Tibial artery (tissue), 4 donors: Measurements from ENCODE around the gene EIF4E3.

ENCODE experiments used
- DNase-seq, 2 donors: peaks; one replicate each; pipeline ENCODE4 v3.0.0-alpha.2; 2019
- H3K27ac ChIP-seq, 2 donors: fragments of 200-600 bp; sonication (generic) in 1 of 2; 1 replicate in 1 of 2; 2 replicates in 1 of 2; pipeline ENCODE4 v1.5.1; 2018 to 2019; ENCODE audit warnings: mild to moderate bottlenecking in 1 of 2
- H3K27me3 ChIP-seq, 2 donors: fragments of 200-600 bp; sonication (generic) in 1 of 2; one replicate each; pipeline versions ENCODE4 v1.5.1 to v1.6.0; 2016 to 2019
- H3K36me3 ChIP-seq, 3 donors: fragments of 200-600 bp; sonication (generic) in 2 of 3; one replicate each; pipeline ENCODE4 v1.5.1; 2016 to 2019; ENCODE audit warnings: mild to moderate bottlenecking in 2 of 3
- H3K4me1 ChIP-seq, 4 donors: fragments of 200-600 bp; sonication (generic) in 2 of 4; 1 replicate in 3 of 4; 2 replicates in 1 of 4; pipeline ENCODE4 v1.5.1; 2016 to 2019
- H3K4me3 ChIP-seq, 2 donors: fragments of 200-600 bp; sonication (generic) in 1 of 2; 1 replicate in 1 of 2; 2 replicates in 1 of 2; pipeline ENCODE4 v1.5.1; 2018 to 2019; ENCODE audit warnings: mild to moderate bottlenecking in 2 of 2
- H3K9me3 ChIP-seq, 3 donors: fragments of 200-600 bp; sonication (generic) in 1 of 3; one replicate each; pipeline ENCODE4 v1.5.1; 2016 to 2019
- intact Hi-C: fragments of 100-400 bp; cut with DNase I; formaldehyde crosslinking; loops from one replicate; pipeline ENCODE4 v1.15.0; 2023; ENCODE audit warnings: low total_unique reads
- TF ChIP-seq, protein P1 (sequence below), 2 experiments: fragments of 200-600 bp in 1 of 2; fragments of 450-650 bp in 1 of 2; IDR thresholded peaks; one replicate each; pipeline ENCODE4 v1.5.1; 2017 to 2019; ENCODE audit warnings: antibody characterized with exemption in 2 of 2, mild to moderate bottlenecking in 1 of 2, moderate library complexity in 1 of 2

EIF4E3 gene

DNA sequence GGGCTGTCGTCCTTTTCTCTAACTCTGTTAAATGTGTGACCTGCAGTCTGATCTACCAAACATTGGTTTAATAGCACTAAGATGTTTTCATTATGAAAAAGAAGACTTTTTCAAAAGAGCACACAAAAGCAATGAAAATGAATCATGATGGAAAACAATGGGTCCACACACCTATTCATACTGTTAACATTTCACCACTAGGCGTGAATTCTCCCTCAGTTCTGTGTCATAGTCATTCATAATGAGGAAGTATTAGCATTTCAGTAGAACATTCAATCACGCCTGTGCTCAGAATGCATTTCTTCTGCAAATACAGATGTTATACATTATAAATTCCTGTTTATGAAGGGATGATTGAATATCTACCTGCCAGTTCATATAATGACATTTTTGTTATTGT is 35.9 kb downstream of the EIF4E3 start:
- Histone ChIP-seq H3K9me3 (no peaks in the 10 kb centered on the region), H3K4me1 (peaks cover 0 to 35% (median 9%) of the 10 kb centered on the region in 4 donors), H3K27ac (no peak overlapping the region), H3K27me3 (no peaks in the 10 kb centered on the region), H3K4me3 (no peak overlapping the region), H3K36me3 (peaks cover 0 to 5% (median 0%) of the 10 kb centered on the region in 3 donors)
- TF ChIP-seq, protein P1, sequence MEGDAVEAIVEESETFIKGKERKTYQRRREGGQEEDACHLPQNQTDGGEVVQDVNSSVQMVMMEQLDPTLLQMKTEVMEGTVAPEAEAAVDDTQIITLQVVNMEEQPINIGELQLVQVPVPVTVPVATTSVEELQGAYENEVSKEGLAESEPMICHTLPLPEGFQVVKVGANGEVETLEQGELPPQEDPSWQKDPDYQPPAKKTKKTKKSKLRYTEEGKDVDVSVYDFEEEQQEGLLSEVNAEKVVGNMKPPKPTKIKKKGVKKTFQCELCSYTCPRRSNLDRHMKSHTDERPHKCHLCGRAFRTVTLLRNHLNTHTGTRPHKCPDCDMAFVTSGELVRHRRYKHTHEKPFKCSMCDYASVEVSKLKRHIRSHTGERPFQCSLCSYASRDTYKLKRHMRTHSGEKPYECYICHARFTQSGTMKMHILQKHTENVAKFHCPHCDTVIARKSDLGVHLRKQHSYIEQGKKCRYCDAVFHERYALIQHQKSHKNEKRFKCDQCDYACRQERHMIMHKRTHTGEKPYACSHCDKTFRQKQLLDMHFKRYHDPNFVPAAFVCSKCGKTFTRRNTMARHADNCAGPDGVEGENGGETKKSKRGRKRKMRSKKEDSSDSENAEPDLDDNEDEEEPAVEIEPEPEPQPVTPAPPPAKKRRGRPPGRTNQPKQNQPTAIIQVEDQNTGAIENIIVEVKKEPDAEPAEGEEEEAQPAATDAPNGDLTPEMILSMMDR (IDR thresholded peaks at IDR 0.05): no peak
- DNase-seq: no peak
- intact Hi-C loops: no loop called here

DNA sequence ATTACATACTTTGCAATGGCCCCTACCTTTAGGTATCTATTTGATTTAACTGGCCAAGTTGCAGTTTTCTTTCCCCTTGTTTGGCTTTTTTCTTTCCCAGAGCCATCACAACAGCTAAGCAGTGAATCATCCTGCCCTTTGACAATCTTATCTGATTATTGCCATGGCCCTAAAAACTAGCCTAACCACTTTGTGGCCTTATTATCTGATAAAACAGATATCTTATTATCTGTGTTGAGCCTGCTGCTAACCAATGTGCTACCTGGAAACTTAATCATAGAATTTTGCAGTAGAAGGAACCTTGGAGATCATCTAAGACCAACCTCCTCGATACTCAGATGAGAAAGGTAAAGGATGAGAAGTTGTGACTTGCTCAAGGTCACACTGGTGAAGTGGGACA is 37.1 kb downstream of the EIF4E3 start:
- Histone ChIP-seq H3K36me3 (peaks cover 0 to 5% (median 0%) of the 10 kb centered on the region in 3 donors), H3K9me3 (no peaks in the 10 kb centered on the region), H3K27me3 (no peaks in the 10 kb centered on the region), H3K27ac (no peak overlapping the region), H3K4me1 (peaks cover 0 to 24% (median 3%) of the 10 kb centered on the region in 4 donors), H3K4me3 (no peak overlapping the region)
- no peak for DNase-seq
- intact Hi-C loops: no loop called here
- TF ChIP-seq, protein P1 (IDR thresholded peaks at IDR 0.05): no peak

DNA sequence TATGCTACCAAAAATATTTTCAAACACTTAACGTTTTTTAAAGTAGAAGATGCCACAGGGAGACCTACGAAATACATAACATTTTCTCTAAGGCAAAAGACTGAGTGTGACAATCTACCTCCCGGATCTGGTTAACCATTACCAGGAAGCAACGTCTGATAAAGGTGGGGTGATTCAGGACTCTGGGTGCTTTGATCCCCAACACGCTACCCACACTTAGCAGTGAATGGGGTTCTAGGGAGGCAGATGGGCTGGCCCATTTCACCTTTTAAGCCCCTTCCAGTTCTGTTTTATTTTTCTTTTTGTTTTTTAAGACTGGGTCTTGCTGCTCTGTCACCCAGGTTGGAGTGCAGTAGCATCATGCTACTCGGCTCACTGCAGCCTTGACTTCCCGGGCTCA is 39.5 kb downstream of the EIF4E3 start:
- peaks cover 0 to 5% (median 0%) of the 10 kb centered on the region in 3 donors for H3K36me3 ChIP-seq
- no peak overlapping the region for H3K4me3 ChIP-seq
- H3K27ac ChIP-seq: no peak overlapping the region
- intact Hi-C loops: no loop called here
- no peaks in the 10 kb centered on the region for H3K27me3 ChIP-seq
- H3K9me3 ChIP-seq: no peaks in the 10 kb centered on the region
- TF ChIP-seq, protein P1 (IDR thresholded peaks at IDR 0.05): no peak
- peaks cover 0 to 30% (median 3%) of the 10 kb centered on the region in 4 donors for H3K4me1 ChIP-seq
- no peak for DNase-seq

DNA sequence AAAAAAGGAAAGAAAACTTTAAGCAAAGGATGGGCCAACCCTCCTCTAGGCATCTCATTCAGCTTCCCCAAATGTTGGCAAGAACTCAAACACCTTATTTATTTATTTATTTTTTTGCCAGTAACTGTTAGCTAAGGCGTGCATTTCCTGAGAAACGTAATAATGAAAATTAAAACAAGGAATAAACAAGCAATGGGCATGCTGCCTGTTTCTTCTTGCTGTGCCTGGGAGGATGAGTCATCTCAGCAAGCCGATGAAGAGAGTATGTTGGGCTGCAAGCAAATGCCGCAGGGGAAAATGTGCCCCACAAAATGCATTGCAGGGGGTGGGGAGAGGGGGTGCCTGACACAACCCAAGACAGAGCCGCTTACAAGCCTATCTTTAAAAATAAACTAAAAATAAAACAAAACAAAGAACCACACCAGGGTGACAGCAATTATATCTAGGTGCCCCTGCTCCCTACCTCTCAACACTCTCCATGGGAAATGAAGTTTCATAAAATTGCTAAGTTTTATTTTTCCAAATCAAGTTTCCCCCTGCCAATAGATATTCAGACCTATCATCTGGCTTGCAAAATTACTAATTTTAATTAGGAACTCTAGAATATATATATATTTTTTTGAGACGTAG is 40.3 kb downstream of the EIF4E3 start:
- H3K9me3 ChIP-seq: no peaks in the 10 kb centered on the region
- no peak overlapping the region for H3K4me3 ChIP-seq
- H3K27me3 ChIP-seq: no peaks in the 10 kb centered on the region
- intact Hi-C loops: no loop called here
- H3K27ac ChIP-seq: no peak overlapping the region
- H3K4me1 ChIP-seq: peaks cover 0 to 30% (median 3%) of the 10 kb centered on the region in 4 donors
- TF ChIP-seq, protein P1 (IDR thresholded peaks at IDR 0.05): no peak
- no peak for DNase-seq
- peaks cover 0 to 5% (median 0%) of the 10 kb centered on the region in 3 donors for H3K36me3 ChIP-seq

DNA sequence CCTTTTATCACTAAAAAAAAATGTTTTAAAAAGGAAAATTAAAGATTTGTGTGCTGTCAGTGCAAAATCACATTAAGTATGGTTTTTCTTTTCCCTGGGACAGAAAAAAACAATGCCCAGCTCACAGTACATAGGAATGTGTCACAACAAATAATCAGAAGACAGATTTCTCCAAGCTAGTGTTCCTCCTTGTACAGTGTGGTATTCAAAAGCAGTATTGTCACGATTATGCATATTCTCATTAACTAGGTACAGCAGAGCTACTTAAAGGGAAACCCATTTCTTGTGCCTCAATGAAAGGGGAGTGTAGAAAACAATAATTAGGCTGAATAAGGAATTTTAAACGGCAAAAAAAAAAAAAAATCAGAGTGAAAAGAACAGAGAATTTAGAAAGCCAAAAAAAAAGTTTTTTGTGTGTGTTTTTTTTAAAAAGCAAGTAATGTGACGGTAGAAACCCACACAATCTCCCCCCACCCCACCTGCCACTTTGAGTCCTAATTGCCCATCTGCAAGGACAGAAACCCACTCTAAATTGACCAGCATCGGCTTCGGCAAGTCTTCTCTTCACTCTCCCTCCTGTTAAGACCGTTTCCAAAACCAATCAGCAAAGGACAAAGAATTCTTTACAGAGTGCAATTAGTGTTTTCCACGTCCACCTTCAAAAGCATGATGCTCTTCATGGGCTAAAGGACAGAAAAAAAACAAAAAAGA is 41.0 kb downstream of the EIF4E3 start:
- TF ChIP-seq, protein P1 (IDR thresholded peaks at IDR 0.05): no peak
- intact Hi-C loops: no loop called here
- DNase-seq: no peak

More for the DNA sequence above, 41.0 kb downstream of the EIF4E3 start:
- Histone ChIP-seq H3K36me3 (peaks cover 0 to 5% (median 0%) of the 10 kb centered on the region in 3 donors), H3K4me3 (no peak overlapping the region), H3K4me1 (peaks cover 0 to 26% (median 3%) of the 10 kb centered on the region in 4 donors), H3K27ac (no peak overlapping the region), H3K9me3 (no peaks in the 10 kb centered on the region), H3K27me3 (no peaks in the 10 kb centered on the region)
